CMK (cell line): Measurements from ENCODE around the gene IQGAP2.

Source experiments
- DNase-seq: peaks from one replicate; pipeline ENCODE4 v3.0.0-alpha.2; 2010; ENCODE audit warnings: low read depth

Gene IQGAP2

GRCh38 chr5:76689321-76690036, 286.4 kb downstream of the IQGAP2 start:
- no peak for DNase-seq

- DNase-seq, result no peak
Observed at GRCh38 chr5:76690037-76690679, 287.1 kb downstream of the IQGAP2 start.

- DNase-seq, result no peak
Observed at GRCh38 chr5:76690704-76691466, 287.8 kb downstream of the IQGAP2 start.

GRCh38 chr5:76691467-76692273, 288.6 kb downstream of the IQGAP2 start:
- no peak for DNase-seq

GRCh38 chr5:76692274-76692540, 289.1 kb downstream of the IQGAP2 start:
- DNase-seq, result no peak

- no peak for DNase-seq
Observed at GRCh38 chr5:76692651-76693050, 289.6 kb downstream of the IQGAP2 start.

- DNase-seq, result no peak
Observed at GRCh38 chr5:76693141-76693540, 290.1 kb downstream of the IQGAP2 start.

- no peak for DNase-seq
Observed at GRCh38 chr5:76694317-76694716, 291.2 kb downstream of the IQGAP2 start.

- no peak for DNase-seq
Observed at GRCh38 chr5:76695346-76695745, 292.3 kb downstream of the IQGAP2 start.

GRCh38 chr5:76696251-76696650, 293.2 kb downstream of the IQGAP2 start:
- DNase-seq, result no peak

- DNase-seq, result no peak
Observed at GRCh38 chr5:76697670-76698069, 294.6 kb downstream of the IQGAP2 start.

GRCh38 chr5:76700571-76700970, 297.5 kb downstream of the IQGAP2 start:
- no peak for DNase-seq

- DNase-seq, result no peak
Observed at GRCh38 chr5:76701298-76701697, 298.2 kb downstream of the IQGAP2 start.

- DNase-seq, result no peak
Observed at GRCh38 chr5:76703707-76704106, 300.6 kb downstream of the IQGAP2 start.

- DNase-seq, result no peak
Observed at GRCh38 chr5:76704131-76704663, 301.1 kb downstream of the IQGAP2 start.

- DNase-seq, result no peak
Observed at GRCh38 chr5:76705574-76705973, 302.5 kb downstream of the IQGAP2 start.

- no peak for DNase-seq
Observed at GRCh38 chr5:76709762-76710161, 306.7 kb downstream of the IQGAP2 start.

GRCh38 chr5:76710991-76711390, 307.9 kb downstream of the IQGAP2 start:
- no peak for DNase-seq

- DNase-seq, result no peak
Observed at GRCh38 chr5:76714751-76715485, 311.8 kb downstream of the IQGAP2 start.

- no peak for DNase-seq
Observed at GRCh38 chr5:76715486-76715735, 312.3 kb downstream of the IQGAP2 start.

GRCh38 chr5:76715736-76716455, 312.8 kb downstream of the IQGAP2 start, which contains the start of gene F2R:
Gene F2R (plus strand): TSS chr5:76716126. CDS start chr5:76716308, 182 bp downstream.
- no peak for DNase-seq
